Liver (tissue), 9 donors: ENCODE results near the gene DCLK3. TPM values are rescaled to one million over a fixed set of nuclear protein-coding genes. Genes with fewer than 3 reads are reported as not detected.

ENCODE experiments used
- DNase-seq: peaks from one replicate; pipeline ENCODE4 v3.0.0-alpha.2; 2017; ENCODE audit warnings: low spot score
- H3K27ac ChIP-seq, 2 donors: one replicate each; pipeline ENCODE4 v1.7.0; 2013; ENCODE audit warnings: inconsistent platforms in 2 of 2, low read length in 2 of 2, control low read depth in 1 of 2, low read depth in 1 of 2, mild to moderate bottlenecking in 1 of 2
- H3K27me3 ChIP-seq, 4 donors: one replicate each; pipeline versions ENCODE4 v1.6.1 to v1.7.0; 2013; ENCODE audit warnings: low read length in 3 of 4, inconsistent platforms in 1 of 4, mild to moderate bottlenecking in 1 of 4, moderate library complexity in 1 of 4; ENCODE audit not compliant: control insufficient read depth in 4 of 4, insufficient read depth in 4 of 4
- H3K36me3 ChIP-seq, 4 donors: one replicate each; pipeline versions ENCODE4 v1.6.1 to v1.7.0; 2013; ENCODE audit warnings: low read length in 3 of 4, mild to moderate bottlenecking in 3 of 4, low read depth in 1 of 4, moderate library complexity in 1 of 4; ENCODE audit not compliant: control insufficient read depth in 4 of 4, insufficient read depth in 3 of 4
- H3K4me1 ChIP-seq, 4 donors: one replicate each; pipeline versions ENCODE4 v1.6.1 to v1.7.0; 2013; ENCODE audit warnings: low read length in 3 of 4, mild to moderate bottlenecking in 3 of 4, moderate library complexity in 1 of 4; ENCODE audit not compliant: control insufficient read depth in 4 of 4, insufficient read depth in 4 of 4
- H3K4me3 ChIP-seq, 3 donors: one replicate each; pipeline versions ENCODE4 v1.6.1 to v1.7.0; 2013; ENCODE audit warnings: low read length in 3 of 3, control low read depth in 1 of 3, low read depth in 1 of 3, mild to moderate bottlenecking in 1 of 3
- H3K9ac ChIP-seq, 2 donors: one replicate each; pipeline ENCODE4 v1.7.0; 2013; ENCODE audit warnings: low read length in 2 of 2, mild to moderate bottlenecking in 2 of 2, moderate library complexity in 2 of 2, control low read depth in 1 of 2, low read depth in 1 of 2
- H3K9me3 ChIP-seq, 4 donors: one replicate each; pipeline versions ENCODE4 v1.6.1 to v1.7.0; 2013; ENCODE audit warnings: low read length in 3 of 4; ENCODE audit not compliant: control insufficient read depth in 4 of 4
- ATF3 ChIP-seq: IDR thresholded peaks from 2 replicates; pipeline ENCODE4 v1.6.1; 2016; ENCODE audit warnings: antibody characterized with exemption
- CTCF ChIP-seq: fragments of 150-350 bp; IDR thresholded peaks from 2 replicates; pipeline ENCODE4 v1.5.1; 2017; ENCODE audit warnings: improper control_type of control experiment, low read depth, low read length; ENCODE audit not compliant: missing input control
- FOXA2 ChIP-seq: IDR thresholded peaks from 2 replicates; pipeline ENCODE4 v1.6.1; 2016; ENCODE audit warnings: antibody characterized with exemption
- HNF4A ChIP-seq, 2 donors: conservative IDR thresholded peaks; 2 replicates each; pipeline ENCODE4 v1.6.1; 2016; ENCODE audit warnings: antibody characterized with exemption in 2 of 2, mild to moderate bottlenecking in 2 of 2
- HNF4G ChIP-seq: IDR thresholded peaks from 2 replicates; pipeline ENCODE4 v1.6.1; 2016; ENCODE audit warnings: antibody characterized with exemption
- JUND ChIP-seq, 2 donors: IDR thresholded peaks; 2 replicates each; pipeline ENCODE4 v1.6.1; 2016; ENCODE audit warnings: antibody characterized with exemption in 2 of 2
- RAD21 ChIP-seq, 2 donors: IDR thresholded peaks; 2 replicates each; pipeline ENCODE4 v1.6.1; 2016; ENCODE audit warnings: antibody characterized with exemption in 2 of 2, mild to moderate bottlenecking in 2 of 2
- RXRA ChIP-seq, 2 donors: IDR thresholded peaks; 2 replicates each; pipeline ENCODE4 v1.6.1; 2017 to 2018; ENCODE audit warnings: antibody characterized with exemption in 2 of 2, mild to moderate bottlenecking in 1 of 2
- SP1 ChIP-seq: IDR thresholded peaks from 2 replicates; pipeline ENCODE4 v1.6.1; 2018; ENCODE audit warnings: antibody characterized with exemption, mild to moderate bottlenecking
- WGBS: extraction: QIAGEN DNeasy Blood & Tissue Kit; methylation state at CpG from one replicate; pipeline ENCODE4 v1.1.7; 2013; 5-methylcytosine and 5-hydroxymethylcytosine counted together
- polyA plus RNA-seq, 2 donors: library from polyadenylated mRNA; stranded (reverse) in 1 of 2; unstranded in 1 of 2; fragments of 200-250 nt in 1 of 2; fragments of >200 nt in 1 of 2; fragmentation: Nextera tagmentation in 1 of 2; extraction: Ambion mirVana in 1 of 2; gene quantifications; one replicate each; pipeline versions ENCODE4 v1.2.1 to v1.2.3, GENCODE V29; 2013 to 2015
- total RNA-seq, 2 donors: library from RNA; depleted of rRNA; stranded (reverse); fragments of >200 nt; gene quantifications; one replicate each; pipeline ENCODE4 v1.2.3, GENCODE V29; 2014
- TF ChIP-seq, protein P1 (sequence below): IDR thresholded peaks from 2 replicates; pipeline ENCODE4 v1.6.1; 2016; ENCODE audit warnings: antibody characterized with exemption
- donor health status: healthy.
- donor health status: healthy.
- donor health status: healthy.
- donor health status: healthy.
- donor health status: healthy.

DCLK3 gene
- total and polyA plus RNA-seq, 4 donors, result 0.01 to 0.14 (median 0.07) TPM

GRCh38 chr3:36733162-36733696 is 31.1 kb downstream of the DCLK3 start (continued):
- TF ChIP-seq, protein P1, sequence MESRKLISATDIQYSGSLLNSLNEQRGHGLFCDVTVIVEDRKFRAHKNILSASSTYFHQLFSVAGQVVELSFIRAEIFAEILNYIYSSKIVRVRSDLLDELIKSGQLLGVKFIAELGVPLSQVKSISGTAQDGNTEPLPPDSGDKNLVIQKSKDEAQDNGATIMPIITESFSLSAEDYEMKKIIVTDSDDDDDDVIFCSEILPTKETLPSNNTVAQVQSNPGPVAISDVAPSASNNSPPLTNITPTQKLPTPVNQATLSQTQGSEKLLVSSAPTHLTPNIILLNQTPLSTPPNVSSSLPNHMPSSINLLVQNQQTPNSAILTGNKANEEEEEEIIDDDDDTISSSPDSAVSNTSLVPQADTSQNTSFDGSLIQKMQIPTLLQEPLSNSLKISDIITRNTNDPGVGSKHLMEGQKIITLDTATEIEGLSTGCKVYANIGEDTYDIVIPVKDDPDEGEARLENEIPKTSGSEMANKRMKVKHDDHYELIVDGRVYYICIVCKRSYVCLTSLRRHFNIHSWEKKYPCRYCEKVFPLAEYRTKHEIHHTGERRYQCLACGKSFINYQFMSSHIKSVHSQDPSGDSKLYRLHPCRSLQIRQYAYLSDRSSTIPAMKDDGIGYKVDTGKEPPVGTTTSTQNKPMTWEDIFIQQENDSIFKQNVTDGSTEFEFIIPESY, result no peak
- TF ChIP-seq FOXA2 (no peak), SP1 (no peak)

- Histone ChIP-seq H3K9me3 (no peaks in the 10 kb centered on the region), H3K36me3 (no peaks in the 10 kb centered on the region), H3K4me3 (no peak overlapping the region), H3K4me1 (peaks cover 0 to 5% (median 2%) of the 10 kb centered on the region in 4 donors), H3K27ac (no peak overlapping the region), H3K27me3 (no peaks in the 10 kb centered on the region), H3K9ac (no peak overlapping the region)
- TF ChIP-seq RAD21 (IDR thresholded peaks at IDR 0.05) (no peak), HNF4A (conservative IDR thresholded peaks at IDR 0.05) (peak; percentile 71 to 85), RXRA (IDR thresholded peaks at IDR 0.05) (peak in 1 of 2 donors; percentile 14), HNF4G (peak; percentile 47), SP1 (peak; percentile 39), CTCF (no peak)
- 84% methylated on average over 3 of the region's 3 CpGs for WGBS
- no peak for DNase-seq
Observed at GRCh38 chr3:36730966-36731365, 33.4 kb downstream of the DCLK3 start.

- DNase-seq, result no peak
- Histone ChIP-seq H3K9ac (no peak overlapping the region), H3K27ac (no peak overlapping the region), H3K36me3 (no peaks in the 10 kb centered on the region), H3K4me3 (no peak overlapping the region), H3K27me3 (no peaks in the 10 kb centered on the region), H3K9me3 (no peaks in the 10 kb centered on the region), H3K4me1 (peaks cover 0 to 5% (median 2%) of the 10 kb centered on the region in 4 donors)
- 61% methylated on average over 9 of the region's 9 CpGs for WGBS
- TF ChIP-seq CTCF, result peak; percentile 73
- peak; percentile 91 to 95 for TF ChIP-seq RAD21 (IDR thresholded peaks at IDR 0.05)
- TF ChIP-seq ATF3, result no peak
- TF ChIP-seq FOXA2, result no peak
- no peak for TF ChIP-seq JUND (IDR thresholded peaks at IDR 0.05)
- no peak for TF ChIP-seq HNF4G
Observed at GRCh38 chr3:36729204-36730056, 34.9 kb downstream of the DCLK3 start.
